ENCODE data around the gene ABHD12.
"Not testable (repeated sequence)": the region's sequence is repeated elsewhere in the genome, so short reads cannot be mapped to it uniquely, and the experiment has no call there.

ABHD12 gene

GRCh38 chr20:25277051-25277801 is 113.4 kb downstream of the ABHD12 start:
- DNase-seq (ENCODE audit: low spot score): no peak

DNA sequence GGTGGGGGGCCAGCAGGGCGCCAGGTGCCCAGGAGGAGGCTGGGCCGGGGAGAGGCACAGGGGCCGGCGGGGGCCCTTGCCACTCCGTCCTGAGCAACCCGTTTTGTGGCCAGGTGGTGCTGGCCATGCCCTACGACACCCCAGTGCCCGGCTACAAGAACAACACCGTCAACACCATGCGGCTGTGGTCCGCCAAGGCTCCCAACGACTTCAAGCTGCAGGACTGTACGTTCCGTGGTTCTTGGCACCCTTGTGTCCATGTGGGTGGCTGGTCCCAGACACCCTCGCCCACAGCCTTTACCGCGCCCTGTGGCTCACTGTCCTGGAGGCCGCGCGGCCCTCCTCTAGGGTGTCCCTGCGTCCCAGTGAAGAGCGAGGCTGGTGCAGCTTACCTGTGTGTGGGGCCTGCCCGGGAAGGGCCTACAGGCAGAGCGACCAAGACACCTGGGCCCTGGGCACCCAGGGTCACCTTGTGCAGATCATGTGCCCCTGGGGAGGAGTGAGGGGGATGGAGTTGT is 114.0 kb downstream of the ABHD12 start:
- DNase-seq (ENCODE audit: low spot score): no peak

DNA sequence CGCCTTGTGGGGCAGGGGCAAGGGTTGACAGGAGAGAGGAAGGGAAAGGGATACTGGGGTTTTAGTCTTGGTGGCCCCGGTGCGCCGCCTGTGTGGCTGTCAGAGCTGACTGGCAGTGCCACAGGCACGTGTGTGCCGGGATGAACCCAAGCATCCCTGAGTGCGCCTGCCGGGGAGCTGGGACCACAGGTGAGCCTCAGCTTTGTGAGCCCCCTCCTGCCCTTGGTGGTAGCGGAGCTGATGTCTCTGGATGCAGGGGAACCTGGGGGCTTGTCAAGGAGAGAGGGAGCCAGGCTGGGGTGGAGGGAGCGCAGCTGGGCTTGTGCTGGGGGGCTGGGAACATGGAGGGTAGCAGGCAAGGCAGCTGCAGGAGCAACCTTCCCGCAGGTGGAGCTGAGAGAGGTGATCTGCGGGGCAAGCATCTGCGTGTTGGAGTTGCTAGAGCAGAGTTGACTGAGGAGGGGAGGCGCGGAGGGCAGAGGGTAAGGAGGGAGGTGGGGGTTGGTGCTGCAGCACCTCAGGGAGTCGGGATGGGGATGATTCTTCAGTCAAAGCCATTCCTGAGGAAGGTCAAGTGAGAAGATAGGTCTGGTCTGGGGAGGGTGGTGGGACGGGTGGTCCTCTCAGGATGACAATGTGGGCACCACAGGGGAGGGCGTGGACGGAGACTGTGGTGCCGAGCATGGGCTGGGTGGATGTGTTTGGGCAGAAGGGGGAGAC is 114.7 kb downstream of the ABHD12 start:
- DNase-seq (ENCODE audit: low spot score): no peak

- DNase-seq (ENCODE audit: low spot score): no peak
Observed at GRCh38 chr20:25274891-25275812, 115.5 kb downstream of the ABHD12 start.

- no peak for DNase-seq (ENCODE audit: low spot score)
Observed at GRCh38 chr20:25274481-25274880, 116.2 kb downstream of the ABHD12 start.

DNA sequence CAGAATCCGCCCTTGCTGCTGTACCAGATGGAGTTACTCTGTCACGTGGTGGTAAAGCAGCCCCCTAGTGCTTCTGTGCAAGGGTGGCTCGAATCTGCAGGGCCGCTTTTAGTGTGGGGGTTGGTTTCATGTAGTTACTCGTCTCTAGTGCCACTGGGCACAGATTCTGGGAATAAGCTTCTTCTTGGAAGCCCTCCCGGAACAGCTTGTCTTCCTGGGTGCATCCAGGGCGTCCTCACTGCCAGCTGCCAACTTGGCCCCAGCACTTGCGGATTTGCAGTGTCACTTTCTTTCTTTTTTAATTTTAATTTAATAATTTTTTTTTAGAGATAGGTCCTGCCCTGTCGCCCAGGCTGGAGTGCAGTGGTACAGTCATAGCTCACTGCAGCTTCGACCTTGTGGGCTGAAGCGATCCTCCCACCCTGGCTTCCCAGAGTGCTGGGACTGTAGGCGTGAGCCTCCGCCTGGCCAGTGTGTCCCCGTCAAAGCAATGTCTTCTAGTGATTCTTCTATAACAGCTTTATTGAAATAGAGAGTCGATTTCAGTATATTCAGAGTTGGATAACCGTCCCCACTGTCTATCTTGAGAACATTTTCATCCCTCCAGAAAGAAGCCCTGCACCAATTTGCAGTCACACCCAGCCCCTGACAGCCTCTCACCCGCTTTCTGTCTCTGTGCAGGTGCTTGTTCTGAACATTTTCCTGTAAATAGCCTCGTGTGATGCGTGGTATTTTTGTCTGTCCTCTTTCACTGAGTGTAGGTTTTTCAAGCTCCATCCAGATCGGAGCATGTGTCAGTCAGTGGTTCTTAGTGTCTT is 116.9 kb downstream of the ABHD12 start:
- no peak for DNase-seq (ENCODE audit: low spot score)

DNA sequence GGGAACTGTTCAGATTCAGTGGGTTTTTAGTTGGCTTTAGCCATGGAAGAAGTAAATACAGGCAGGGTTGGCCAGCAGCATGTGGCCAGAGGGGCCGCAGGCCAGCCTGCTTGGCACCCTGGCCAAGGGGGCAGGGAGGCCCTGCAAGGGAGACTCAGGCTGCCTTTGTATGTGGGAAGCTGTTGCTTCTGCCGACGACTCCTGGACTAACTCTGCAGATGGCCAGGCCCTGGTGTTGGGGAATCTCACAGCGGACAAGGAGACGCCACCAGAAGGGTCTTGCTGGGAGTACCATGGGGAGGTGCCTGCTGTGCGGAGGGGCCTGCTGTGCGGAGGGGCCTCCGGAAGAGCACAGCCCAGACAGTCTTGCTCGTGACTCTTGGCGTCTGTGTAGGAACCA is 117.6 kb downstream of the ABHD12 start:
- DNase-seq (ENCODE audit: low spot score): peak; percentile 52

- DNase-seq (ENCODE audit: low spot score): no peak
Observed at GRCh38 chr20:25272223-25273000, 118.2 kb downstream of the ABHD12 start.

DNA sequence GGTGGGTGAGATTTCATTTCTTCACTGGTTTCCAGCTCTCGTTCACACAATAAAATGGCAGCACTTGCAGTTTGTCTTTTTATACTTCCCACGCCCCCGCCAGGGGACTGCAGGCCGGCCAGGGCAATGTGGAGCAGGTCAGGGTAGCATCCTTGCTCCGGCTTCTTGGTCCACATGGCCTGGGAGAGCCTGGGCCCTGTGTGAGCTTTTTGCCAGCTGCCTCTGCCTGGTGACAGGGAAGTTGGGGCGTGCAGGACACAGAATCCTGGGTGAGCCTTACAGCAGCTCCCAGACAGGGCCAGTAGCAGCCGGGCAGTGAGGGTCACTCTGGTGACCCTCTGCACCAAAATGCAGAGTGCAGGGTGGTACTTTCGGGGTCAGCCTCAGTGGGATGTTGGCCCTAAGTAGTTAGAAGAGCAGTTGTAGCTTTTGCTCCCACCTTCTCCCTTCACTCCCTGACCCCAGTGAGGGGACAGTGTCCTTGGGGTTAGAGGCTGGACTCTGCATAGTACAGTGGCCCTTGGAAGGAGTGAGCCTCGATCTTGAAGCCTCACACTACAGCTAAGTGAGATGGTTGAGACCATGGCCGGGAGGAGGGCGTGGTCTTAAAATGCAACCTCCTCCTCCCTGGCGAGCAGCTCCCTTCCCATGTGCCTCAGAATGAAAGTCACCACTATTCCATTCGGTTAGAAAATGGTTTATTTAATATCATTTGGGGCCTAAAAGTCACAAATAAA is 119.0 kb downstream of the ABHD12 start:
- no peak for DNase-seq (ENCODE audit: low spot score)

GRCh38 chr20:25270829-25271251 is 119.8 kb downstream of the ABHD12 start:
- DNase-seq (ENCODE audit: low spot score): no peak

DNA sequence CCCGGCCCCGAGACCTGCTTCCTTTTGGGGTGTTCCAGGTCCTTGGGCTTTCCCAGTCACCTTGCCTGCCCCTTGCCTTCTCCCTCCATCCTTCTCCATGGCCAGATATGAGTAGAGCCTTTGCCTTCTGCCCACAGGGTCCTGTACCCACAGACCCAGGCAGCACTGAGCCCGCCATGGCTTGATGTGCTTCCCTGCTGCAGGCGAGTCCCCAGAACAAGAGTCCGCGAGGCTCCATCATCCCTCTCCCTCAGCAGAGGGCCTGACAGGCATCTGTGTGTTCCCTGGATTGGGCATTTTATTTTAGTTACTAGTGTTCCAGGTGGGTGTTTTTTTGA is 120.8 kb downstream of the ABHD12 start:
- DNase-seq (ENCODE audit: low spot score): no peak

DNA sequence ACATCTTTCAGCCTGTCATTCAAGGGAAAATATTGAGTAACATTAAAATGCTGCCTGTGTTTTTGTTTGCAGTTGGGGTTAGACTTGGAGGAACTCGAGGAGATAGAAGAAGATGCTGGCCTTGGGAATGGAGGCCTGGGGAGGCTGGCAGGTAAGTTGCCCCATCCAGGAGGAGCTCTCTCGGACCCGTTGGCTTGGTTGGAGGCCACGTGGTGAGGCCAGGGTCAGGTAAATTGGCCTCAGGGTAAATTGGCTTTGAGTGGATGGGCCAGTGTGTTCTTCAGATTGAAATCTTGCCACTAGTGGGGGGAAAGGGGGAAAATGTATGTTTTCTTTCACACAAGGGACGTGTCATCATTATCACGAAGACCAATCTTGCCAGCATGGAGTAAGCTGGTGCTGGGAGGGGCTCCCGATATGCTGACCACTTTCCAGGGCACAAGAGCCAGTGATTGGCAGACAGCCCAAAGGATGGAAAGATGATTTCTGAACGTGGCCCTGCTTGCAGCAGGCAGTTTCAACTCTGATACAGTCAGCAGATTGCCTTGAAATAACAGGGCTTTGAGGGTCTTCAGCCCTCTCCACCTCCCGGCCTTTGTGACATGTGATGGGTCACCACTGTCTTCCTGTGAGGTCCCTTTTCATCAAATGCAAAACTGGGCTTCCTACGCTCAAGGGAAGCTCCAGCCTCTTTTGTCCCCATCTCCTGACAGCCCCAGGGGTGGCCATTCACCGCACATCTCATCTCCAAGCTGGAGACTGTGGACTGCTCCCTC is 121.4 kb downstream of the ABHD12 start:
- DNase-seq (ENCODE audit: low spot score): no peak

GRCh38 chr20:25260770-25261437 is 129.7 kb downstream of the ABHD12 start:
- DNase-seq (ENCODE audit: low spot score): not testable (repeated sequence)

- no peak for DNase-seq (ENCODE audit: low spot score)
Observed at GRCh38 chr20:25259788-25260254, 130.8 kb downstream of the ABHD12 start.

DNA sequence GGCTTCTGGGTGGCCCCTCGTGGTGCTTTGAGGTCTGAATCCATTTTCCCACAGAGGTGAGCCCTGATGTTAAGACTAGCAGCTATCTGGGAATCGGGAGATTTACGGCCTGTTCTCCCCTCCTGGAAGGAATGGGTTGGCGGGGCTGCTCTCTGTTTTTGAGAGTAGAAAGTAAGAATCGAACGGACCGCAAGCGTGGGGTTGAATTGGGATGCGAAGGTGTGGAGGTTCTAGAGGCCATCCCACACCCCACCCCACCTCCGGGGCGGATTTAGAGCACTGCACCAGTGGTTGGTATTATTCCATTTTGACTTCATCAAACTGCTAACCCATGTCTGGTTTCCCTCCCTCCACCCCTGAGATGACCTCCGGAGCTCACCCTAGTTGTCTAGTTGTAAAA is 131.3 kb downstream of the ABHD12 start:
- no peak for DNase-seq (ENCODE audit: low spot score)

DNA sequence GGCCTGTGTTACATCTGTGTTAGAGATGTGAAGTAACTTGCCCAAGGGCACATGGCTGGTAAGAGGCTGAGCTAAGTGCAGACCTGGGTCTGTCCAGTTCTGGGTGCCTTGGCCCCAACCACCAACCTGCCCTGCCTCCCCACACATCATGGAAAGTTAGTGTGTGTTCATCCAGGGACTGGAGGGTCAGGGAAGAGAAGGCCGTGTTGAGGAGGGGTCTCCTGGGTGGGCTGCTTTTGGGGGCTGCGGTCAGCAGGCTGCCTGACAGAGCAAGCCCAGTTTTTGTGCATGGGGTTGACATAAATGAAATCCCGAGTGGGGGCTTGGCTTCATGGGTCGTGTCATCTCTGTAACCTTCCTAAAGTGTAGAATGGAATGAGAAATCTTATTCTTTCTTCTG is 131.8 kb downstream of the ABHD12 start:
- no peak for DNase-seq (ENCODE audit: low spot score)

GRCh38 chr20:25258476-25258805 is 132.2 kb downstream of the ABHD12 start:
- no peak for DNase-seq (ENCODE audit: low spot score)

DNA sequence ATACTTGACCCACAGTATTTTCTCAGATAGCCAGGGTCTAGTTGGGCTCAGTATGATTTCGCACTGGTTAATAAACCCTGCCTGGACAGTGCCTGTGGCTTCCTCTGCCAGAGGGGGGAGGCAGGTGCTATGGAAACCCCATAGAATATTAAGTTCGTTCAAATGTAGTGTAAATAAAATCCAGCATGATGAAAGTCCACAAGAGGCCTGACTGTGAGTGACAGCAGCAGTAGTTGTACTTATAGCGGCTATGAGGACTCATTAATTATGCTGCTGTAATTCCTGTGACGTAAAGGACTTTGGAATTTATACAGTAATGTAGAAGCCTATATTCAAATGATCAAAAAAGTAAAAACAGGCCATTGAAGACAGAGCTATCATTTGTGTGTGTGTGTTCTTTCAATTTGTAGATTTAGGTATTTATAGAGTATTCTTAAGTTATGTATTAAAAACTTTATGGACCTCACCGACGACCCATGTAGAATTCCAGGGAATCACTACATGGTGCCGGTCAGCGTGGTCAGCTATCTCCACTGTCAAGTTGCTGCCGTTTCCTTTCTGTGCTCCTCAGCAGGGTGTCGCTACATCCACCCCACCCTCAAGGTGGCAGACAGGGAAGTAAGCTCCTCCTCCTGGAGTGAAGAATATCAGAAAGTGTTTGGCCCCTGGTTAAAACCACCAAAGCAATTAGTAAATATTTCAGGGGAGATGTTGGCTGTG is 132.7 kb downstream of the ABHD12 start:
- DNase-seq (ENCODE audit: low spot score): no peak
